Measurements from ENCODE around the gene GABRR1.

- TF ChIP-seq, protein P1, sequence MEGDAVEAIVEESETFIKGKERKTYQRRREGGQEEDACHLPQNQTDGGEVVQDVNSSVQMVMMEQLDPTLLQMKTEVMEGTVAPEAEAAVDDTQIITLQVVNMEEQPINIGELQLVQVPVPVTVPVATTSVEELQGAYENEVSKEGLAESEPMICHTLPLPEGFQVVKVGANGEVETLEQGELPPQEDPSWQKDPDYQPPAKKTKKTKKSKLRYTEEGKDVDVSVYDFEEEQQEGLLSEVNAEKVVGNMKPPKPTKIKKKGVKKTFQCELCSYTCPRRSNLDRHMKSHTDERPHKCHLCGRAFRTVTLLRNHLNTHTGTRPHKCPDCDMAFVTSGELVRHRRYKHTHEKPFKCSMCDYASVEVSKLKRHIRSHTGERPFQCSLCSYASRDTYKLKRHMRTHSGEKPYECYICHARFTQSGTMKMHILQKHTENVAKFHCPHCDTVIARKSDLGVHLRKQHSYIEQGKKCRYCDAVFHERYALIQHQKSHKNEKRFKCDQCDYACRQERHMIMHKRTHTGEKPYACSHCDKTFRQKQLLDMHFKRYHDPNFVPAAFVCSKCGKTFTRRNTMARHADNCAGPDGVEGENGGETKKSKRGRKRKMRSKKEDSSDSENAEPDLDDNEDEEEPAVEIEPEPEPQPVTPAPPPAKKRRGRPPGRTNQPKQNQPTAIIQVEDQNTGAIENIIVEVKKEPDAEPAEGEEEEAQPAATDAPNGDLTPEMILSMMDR (IDR thresholded peaks at IDR 0.05 in 8 of 11, conservative IDR thresholded peaks at IDR 0.05 in 3 of 11), result no peak
- TF ChIP-seq POLR2A (IDR thresholded peaks at IDR 0.05), result no peak
These were observed 77.4 kb downstream of the GABRR1 start for GRCh38 chr6:89139509-89140346.
